SU-DHL-6 (cell line): ENCODE data around the gene LTBP1.

Experiments used
- H2AFZ ChIP-seq: fragments of 200-600 bp; sonication (generic); 2 replicates; pipeline ENCODE4 v1.6.1; 2014; ENCODE audit warnings: low read depth, mild to moderate bottlenecking, moderate library complexity, mixed read lengths, antibody characterized with exemption, low read length; ENCODE audit not compliant: severe bottlenecking
- H3F3A ChIP-seq: fragments of 200-600 bp; shearing (Covaris generic); 2 replicates; pipeline ENCODE4 v1.6.0; 2016; ENCODE audit warnings: antibody characterized with exemption, mild to moderate bottlenecking; ENCODE audit not compliant: insufficient read depth
- H3K27ac ChIP-seq: fragments of 200-600 bp; sonication (generic); 2 replicates; pipeline ENCODE4 v1.5.1; 2016; ENCODE audit warnings: low read depth, mild to moderate bottlenecking, low read length, moderate library complexity, mixed read lengths
- H3K27me3 ChIP-seq: fragments of 200-600 bp; sonication (generic), shearing (Covaris generic); 2 replicates; pipeline ENCODE4 v1.6.0; 2014; ENCODE audit warnings: mild to moderate bottlenecking, low read length
- H3K36me3 ChIP-seq: fragments of 200-600 bp; sonication (generic); 2 replicates; pipeline ENCODE4 v1.6.1; 2014; ENCODE audit warnings: mild to moderate bottlenecking, low read length, mixed read lengths
- H3K4me2 ChIP-seq: fragments of 300-600, 200-600 bp; shearing (Covaris generic), sonication (generic); 2 replicates; pipeline ENCODE4 v1.6.0; 2014; ENCODE audit warnings: low read length, low read depth, mild to moderate bottlenecking; ENCODE audit not compliant: poor library complexity, severe bottlenecking
- H3K4me3 ChIP-seq: fragments of 200-600 bp; sonication (generic); 2 replicates; pipeline ENCODE4 v1.5.1; 2014; ENCODE audit warnings: antibody characterized with exemption, low read length, mild to moderate bottlenecking, mixed read lengths; ENCODE audit not compliant: insufficient read depth, poor library complexity, severe bottlenecking
- H3K79me2 ChIP-seq: fragments of 200-600 bp; sonication (generic); 2 replicates; pipeline ENCODE4 v1.6.1; 2014; ENCODE audit warnings: mild to moderate bottlenecking, low read length, moderate library complexity; ENCODE audit not compliant: insufficient read depth
- H3K9ac ChIP-seq: fragments of 200-600 bp; sonication (generic); 2 replicates; pipeline ENCODE4 v1.7.0; 2014; ENCODE audit warnings: mild to moderate bottlenecking, low read length
- H3K9me2 ChIP-seq: fragments of 200-600 bp; sonication (generic); replicated peaks from 2 replicates; pipeline ENCODE4 v1.6.1; 2014; ENCODE audit warnings: low read length; ENCODE audit not compliant: insufficient read depth
- H3K9me3 ChIP-seq: fragments of 200-600 bp; sonication (generic); 2 replicates; pipeline ENCODE4 v1.6.1; 2014; ENCODE audit warnings: low read length, mixed read lengths; ENCODE audit not compliant: insufficient read depth
- H4K20me1 ChIP-seq: fragments of 200-600 bp; sonication (generic); 2 replicates; pipeline ENCODE4 v1.6.1; 2014; ENCODE audit warnings: low read depth, mild to moderate bottlenecking, antibody characterized with exemption, low read length, moderate library complexity, mixed read lengths
- EZH2phosphoT487 ChIP-seq: fragments of 200-600 bp; sonication (generic), shearing (Covaris generic); conservative IDR thresholded peaks from 2 replicates; pipeline ENCODE4 v1.6.1; 2018; ENCODE audit warnings: mild to moderate bottlenecking, antibody characterized with exemption, low read length, moderate library complexity, mixed read lengths
- TF ChIP-seq, protein P1 (sequence below): fragments of 200-600 bp; sonication (generic); IDR thresholded peaks from one replicate; pipeline ENCODE4 v1.5.1; 2017; ENCODE audit warnings: antibody characterized with exemption, mild to moderate bottlenecking, low read length, moderate library complexity; ENCODE audit not compliant: insufficient read depth, poor library complexity, severe bottlenecking

LTBP1 gene

GRCh38 chr2:33214857-33215256 is 268.1 kb downstream of the LTBP1 start:
- Histone ChIP-seq H3K36me3 (peaks cover 24% of the 10 kb centered on the region), H3K9me3 (no peaks in the 10 kb centered on the region), H3K9me2 (no peaks in the 10 kb centered on the region), H3K27ac (peak overlapping the region; percentile 69), H4K20me1 (no peaks in the 10 kb centered on the region), H3K4me3 (no peak overlapping the region), H3F3A (peaks cover 17% of the 10 kb centered on the region; the same call in 1 of the 2 replicates), H3K9ac (peak overlapping the region; percentile 20), H3K27me3 (no peaks in the 10 kb centered on the region), H3K4me2 (peak overlapping the region; percentile 42), H3K79me2 (peaks cover 3% of the 10 kb centered on the region; the same call in 1 of the 2 replicates), H2AFZ (peak overlapping the region; percentile 42)
- TF ChIP-seq EZH2phosphoT487: no peak
- TF ChIP-seq, protein P1, sequence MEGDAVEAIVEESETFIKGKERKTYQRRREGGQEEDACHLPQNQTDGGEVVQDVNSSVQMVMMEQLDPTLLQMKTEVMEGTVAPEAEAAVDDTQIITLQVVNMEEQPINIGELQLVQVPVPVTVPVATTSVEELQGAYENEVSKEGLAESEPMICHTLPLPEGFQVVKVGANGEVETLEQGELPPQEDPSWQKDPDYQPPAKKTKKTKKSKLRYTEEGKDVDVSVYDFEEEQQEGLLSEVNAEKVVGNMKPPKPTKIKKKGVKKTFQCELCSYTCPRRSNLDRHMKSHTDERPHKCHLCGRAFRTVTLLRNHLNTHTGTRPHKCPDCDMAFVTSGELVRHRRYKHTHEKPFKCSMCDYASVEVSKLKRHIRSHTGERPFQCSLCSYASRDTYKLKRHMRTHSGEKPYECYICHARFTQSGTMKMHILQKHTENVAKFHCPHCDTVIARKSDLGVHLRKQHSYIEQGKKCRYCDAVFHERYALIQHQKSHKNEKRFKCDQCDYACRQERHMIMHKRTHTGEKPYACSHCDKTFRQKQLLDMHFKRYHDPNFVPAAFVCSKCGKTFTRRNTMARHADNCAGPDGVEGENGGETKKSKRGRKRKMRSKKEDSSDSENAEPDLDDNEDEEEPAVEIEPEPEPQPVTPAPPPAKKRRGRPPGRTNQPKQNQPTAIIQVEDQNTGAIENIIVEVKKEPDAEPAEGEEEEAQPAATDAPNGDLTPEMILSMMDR: no peak

DNA sequence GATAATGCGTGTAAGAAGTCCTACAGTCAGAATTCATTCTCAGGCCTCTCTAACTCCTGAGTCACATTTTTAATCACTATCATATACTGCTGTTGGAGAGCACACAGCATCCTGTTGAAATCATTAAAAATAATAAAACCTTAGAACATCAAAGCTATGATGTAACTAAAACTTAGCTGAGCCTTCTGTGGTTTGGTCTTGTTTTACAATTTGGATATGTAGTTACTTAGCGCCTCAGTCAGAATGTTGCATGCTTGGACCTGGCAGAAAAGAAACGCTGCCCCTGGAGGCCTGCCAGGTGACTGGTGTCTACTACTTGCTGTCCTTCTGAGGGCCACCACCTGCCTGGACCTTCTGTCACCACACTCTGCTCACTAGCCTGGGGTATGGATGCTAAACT is 268.5 kb downstream of the LTBP1 start:
- Histone ChIP-seq H3K79me2 (peaks cover 3% of the 10 kb centered on the region; the same call in 1 of the 2 replicates), H3K27ac (peak overlapping the region; percentile 69), H3K9ac (no peak overlapping the region), H2AFZ (no peak overlapping the region), H3K36me3 (peaks cover 24% of the 10 kb centered on the region), H3K4me2 (no peak overlapping the region), H3K27me3 (no peaks in the 10 kb centered on the region), H4K20me1 (no peaks in the 10 kb centered on the region), H3F3A (peaks cover 17% of the 10 kb centered on the region; the same call in 1 of the 2 replicates), H3K9me3 (no peaks in the 10 kb centered on the region), H3K4me3 (no peak overlapping the region), H3K9me2 (no peaks in the 10 kb centered on the region)
- TF ChIP-seq, protein P1: no peak
- no peak for TF ChIP-seq EZH2phosphoT487

GRCh38 chr2:33215983-33216382 is 269.2 kb downstream of the LTBP1 start:
- 0 out of 2 replicates have a peak, but pooled peaks cover 13% of the 10 kb centered on the region for H3F3A ChIP-seq
- H3K9ac ChIP-seq: no peak overlapping the region

More at GRCh38 chr2:33215983-33216382, 269.2 kb downstream of the LTBP1 start:
- no peak for TF ChIP-seq EZH2phosphoT487
- TF ChIP-seq, protein P1: no peak
- Histone ChIP-seq H3K27me3 (no peaks in the 10 kb centered on the region), H3K9me2 (no peaks in the 10 kb centered on the region), H3K27ac (no peak overlapping the region), H3K36me3 (peaks cover 24% of the 10 kb centered on the region), H2AFZ (no peak overlapping the region), H3K4me3 (no peak overlapping the region), H3K79me2 (peaks cover 3% of the 10 kb centered on the region; the same call in 1 of the 2 replicates), H3K4me2 (no peak overlapping the region), H4K20me1 (no peaks in the 10 kb centered on the region), H3K9me3 (no peaks in the 10 kb centered on the region)
